Osteoblast (primary cell): Measurements from ENCODE around the gene KCTD2. TPM values are rescaled to one million over a fixed set of nuclear protein-coding genes. Genes with fewer than 3 reads are reported as not detected.
"Not testable (repeated sequence)": the region's sequence is repeated elsewhere in the genome, so short reads cannot be mapped to it uniquely, and the experiment has no call there.

ENCODE experiments used
- DNase-seq: peaks from one replicate; pipeline ENCODE4 v3.0.0; 2011; ENCODE audit warnings: low spot score, mixed read lengths; ENCODE audit not compliant: insufficient read length; ENCODE audit errors: missing footprints
- H2AFZ ChIP-seq: 2 replicates; pipeline ENCODE4 v1.6.0; 2011; ENCODE audit warnings: mild to moderate bottlenecking, low read length
- H3K27ac ChIP-seq: 2 replicates; pipeline ENCODE4 v1.5.1; 2011; ENCODE audit warnings: mild to moderate bottlenecking, low read depth, low read length, moderate library complexity
- H3K27me3 ChIP-seq: 2 replicates; pipeline ENCODE4 v1.6.0; 2012; ENCODE audit warnings: mild to moderate bottlenecking, control low read depth, inconsistent platforms, low read length, moderate library complexity; ENCODE audit not compliant: insufficient read depth
- H3K36me3 ChIP-seq: 2 replicates; pipeline ENCODE4 v1.5.1; 2011; ENCODE audit warnings: mild to moderate bottlenecking, low read length, control low read depth, moderate library complexity; ENCODE audit not compliant: insufficient read depth
- H3K4me1 ChIP-seq: 2 replicates; pipeline ENCODE4 v1.5.1; 2011; ENCODE audit warnings: mild to moderate bottlenecking, low read length, control low read depth, moderate library complexity; ENCODE audit not compliant: insufficient read depth
- H3K4me2 ChIP-seq: 2 replicates; pipeline ENCODE4 v1.6.0; 2011; ENCODE audit warnings: mild to moderate bottlenecking, low read length; ENCODE audit not compliant: insufficient read depth
- H3K4me3 ChIP-seq: fragments of 200-600 bp; sonication (generic); 3 replicates; pipeline ENCODE4 v1.5.1; 2012; ENCODE audit warnings: mild to moderate bottlenecking, low read length, inconsistent platforms; ENCODE audit not compliant: insufficient read depth
- H3K79me2 ChIP-seq: 2 replicates; pipeline ENCODE4 v1.6.0; 2012; ENCODE audit warnings: mild to moderate bottlenecking, low read length, control low read depth, inconsistent platforms; ENCODE audit not compliant: insufficient read depth
- H3K9me3 ChIP-seq: 2 replicates; pipeline ENCODE4 v1.5.1; 2011; ENCODE audit warnings: low read depth, low read length, control low read depth
- H4K20me1 ChIP-seq: 2 replicates; pipeline ENCODE4 v1.6.0; 2012; ENCODE audit warnings: mild to moderate bottlenecking, low read length, control low read depth; ENCODE audit not compliant: insufficient read depth
- CTCF ChIP-seq: IDR thresholded peaks from 2 replicates; pipeline ENCODE4 v1.5.1; 2011; ENCODE audit warnings: mild to moderate bottlenecking, low read depth, low read length, moderate library complexity; ENCODE audit errors: extremely low read depth
- total RNA-seq: library from RNA; depleted of rRNA; stranded (reverse); fragments of >200 nt; gene quantifications from 2 replicates; pipeline ENCODE4 v1.2.3, GENCODE V29; 2012

Gene KCTD2
- total RNA-seq, 1 donor, result 20.3 TPM

GRCh38 chr17:75005291-75005690 lies 41.7 kb upstream of the KCTD2 start:
- Histone ChIP-seq H3K36me3 (peaks cover 24% of the 10 kb centered on the region), H4K20me1 (peaks cover 2% of the 10 kb centered on the region), H3K4me2 (no peak overlapping the region), H3K4me1 (no peaks in the 10 kb centered on the region), H3K79me2 (no peaks in the 10 kb centered on the region), H3K4me3 (no peak overlapping the region), H3K27me3 (no peaks in the 10 kb centered on the region), H2AFZ (no peak overlapping the region), H3K27ac (no peak overlapping the region), H3K9me3 (no peaks in the 10 kb centered on the region)
- DNase-seq, result no peak
- no peak for TF ChIP-seq CTCF

- H3K4me3 ChIP-seq, H3K27me3 ChIP-seq, H4K20me1 ChIP-seq, H3K79me2 ChIP-seq, H2AFZ ChIP-seq, H3K4me1 ChIP-seq, H3K4me2 ChIP-seq, DNase-seq, H3K9me3 ChIP-seq, H3K27ac ChIP-seq: not testable (repeated sequence)
- H3K36me3 ChIP-seq, result peaks cover 23% of the 10 kb centered on the region
Measured at GRCh38 chr17:75006084-75006483, 40.9 kb upstream of the KCTD2 start.

DNA sequence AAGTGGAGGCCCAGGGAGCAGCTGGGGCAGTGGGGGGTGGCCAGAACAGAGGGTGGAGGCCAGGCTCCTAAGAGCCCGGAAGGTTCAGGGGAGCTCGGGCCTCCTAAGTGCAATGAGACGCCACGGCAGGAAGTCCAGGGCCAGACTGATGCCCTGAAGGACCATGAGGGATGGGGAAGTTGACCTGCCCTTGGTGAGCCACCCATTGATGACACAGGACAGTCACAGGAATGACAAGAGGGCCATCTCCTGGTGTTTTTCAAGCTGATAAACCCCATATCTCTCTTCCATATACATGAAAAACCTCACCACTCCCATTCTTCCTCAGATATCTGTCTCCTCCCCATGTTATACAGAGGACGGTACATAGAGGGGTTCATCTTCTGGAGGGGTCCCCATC lies 40.4 kb upstream of the KCTD2 start:
- Histone ChIP-seq H3K4me3 (no peak overlapping the region), H3K4me2 (no peak overlapping the region), H3K27me3 (no peaks in the 10 kb centered on the region), H3K27ac (no peak overlapping the region), H3K36me3 (peaks cover 17% of the 10 kb centered on the region), H3K4me1 (peaks cover 6% of the 10 kb centered on the region), H3K79me2 (no peaks in the 10 kb centered on the region), H2AFZ (no peak overlapping the region), H3K9me3 (no peaks in the 10 kb centered on the region), H4K20me1 (peaks cover 2% of the 10 kb centered on the region)
- no peak for TF ChIP-seq CTCF
- no peak for DNase-seq

DNA sequence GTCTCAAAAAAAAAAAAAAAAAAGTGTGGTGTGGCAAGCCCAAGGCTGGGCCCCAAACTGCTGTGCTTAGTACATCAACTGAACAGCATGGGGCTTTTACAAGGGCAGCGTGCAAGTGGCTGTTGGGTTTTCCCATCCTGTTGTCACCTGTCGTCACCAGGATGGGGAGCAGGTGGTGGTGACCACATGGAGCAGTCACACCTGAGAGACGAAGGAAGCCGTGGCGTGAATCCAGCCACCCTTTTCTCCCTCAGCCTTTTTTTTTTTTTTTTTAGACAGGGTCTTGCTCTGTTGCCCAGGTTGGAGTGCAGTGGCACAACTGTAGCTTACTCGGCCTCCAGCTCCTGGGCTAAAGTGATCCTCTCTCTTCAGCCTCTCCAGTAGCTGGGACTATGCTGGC lies 38.7 kb upstream of the KCTD2 start:
- H4K20me1 ChIP-seq, result peaks cover 2% of the 10 kb centered on the region
- H3K4me1 ChIP-seq, result peaks cover 15% of the 10 kb centered on the region
- no peaks in the 10 kb centered on the region for H3K27me3 ChIP-seq
- no peak overlapping the region for H2AFZ ChIP-seq
- no peak for DNase-seq
- peaks cover 7% of the 10 kb centered on the region for H3K79me2 ChIP-seq
- H3K4me3 ChIP-seq, result no peak overlapping the region
- no peak for TF ChIP-seq CTCF
- H3K36me3 ChIP-seq, result peaks cover 5% of the 10 kb centered on the region
- H3K9me3 ChIP-seq, result no peaks in the 10 kb centered on the region
- no peak overlapping the region for H3K27ac ChIP-seq
- no peak overlapping the region for H3K4me2 ChIP-seq
